Thymus (tissue), 11 donors: Measurements from ENCODE around the gene PNKP. TPM values are rescaled to one million over a fixed set of nuclear protein-coding genes. Genes with fewer than 3 reads are reported as not detected.

Experiments
- DNase-seq, 9 donors: peaks; one replicate each; pipeline ENCODE4 v3.0.0-alpha.2; 2013; ENCODE audit warnings: low spot score in 9 of 9, low read depth in 6 of 9, missing footprints in 1 of 9
- H3K27ac ChIP-seq, 2 donors: one replicate each; pipeline ENCODE4 v1.5.1; 2013; ENCODE audit warnings: control low read depth in 1 of 2, low read depth in 1 of 2, low read length in 1 of 2, mild to moderate bottlenecking in 1 of 2, moderate library complexity in 1 of 2
- H3K27me3 ChIP-seq, 2 donors: one replicate each; pipeline ENCODE4 v1.5.1; 2013; ENCODE audit warnings: low read length in 1 of 2; ENCODE audit not compliant: control insufficient read depth in 2 of 2, insufficient read depth in 1 of 2
- H3K36me3 ChIP-seq, 2 donors: one replicate each; pipeline ENCODE4 v1.5.1; 2013; ENCODE audit warnings: low read length in 1 of 2, mild to moderate bottlenecking in 1 of 2, moderate library complexity in 1 of 2; ENCODE audit not compliant: control insufficient read depth in 2 of 2, insufficient read depth in 2 of 2
- H3K4me1 ChIP-seq, 2 donors: one replicate each; pipeline ENCODE4 v1.5.1; 2013; ENCODE audit warnings: low read length in 2 of 2; ENCODE audit not compliant: control insufficient read depth in 2 of 2, insufficient read depth in 2 of 2
- H3K4me3 ChIP-seq, 2 donors: one replicate each; pipeline ENCODE4 v1.5.1; 2013; ENCODE audit warnings: low read length in 2 of 2, control low read depth in 1 of 2, mild to moderate bottlenecking in 1 of 2
- H3K9me3 ChIP-seq, 2 donors: one replicate each; pipeline ENCODE4 v1.5.1; 2013; ENCODE audit warnings: low read length in 1 of 2, mild to moderate bottlenecking in 1 of 2; ENCODE audit not compliant: control insufficient read depth in 2 of 2, insufficient read depth in 1 of 2
- WGBS: extraction: QIAGEN DNeasy Blood & Tissue Kit; methylation state at CpG from one replicate; pipeline ENCODE4 v1.1.7; 2013; 5-methylcytosine and 5-hydroxymethylcytosine counted together
- polyA plus RNA-seq: library from polyadenylated mRNA; stranded (reverse); fragments of 200-250 nt; gene quantifications from one replicate; pipeline ENCODE4 v1.2.3, GENCODE V29; 2013
- total RNA-seq: library from RNA; stranded (reverse); fragments of 120-200 nt; gene quantifications from one replicate; pipeline ENCODE4 v1.2.4, GENCODE V29; 2013
- donor health status: healthy.

Gene PNKP
- total and polyA plus RNA-seq, 2 donors = 28.4 to 85.3 TPM

- no peak for DNase-seq
- peaks cover 0 to 3% of the 10 kb centered on the region in 2 donors for H3K36me3 ChIP-seq
- H3K27ac ChIP-seq = no peak overlapping the region
- H3K4me3 ChIP-seq = no peak overlapping the region
- WGBS = 95% methylated on average over 17 of the region's 17 CpGs
- H3K27me3 ChIP-seq = peaks cover 6 to 54% of the 10 kb centered on the region in 2 donors
- H3K4me1 ChIP-seq = peaks cover 4 to 12% of the 10 kb centered on the region in 2 donors
- H3K9me3 ChIP-seq = no peaks in the 10 kb centered on the region
These were observed 24.0 kb upstream of the PNKP start for GRCh38 chr19:49891393-49891792.

- Histone ChIP-seq H3K4me1 (peaks cover 4 to 10% of the 10 kb centered on the region in 2 donors), H3K27ac (no peak overlapping the region), H3K36me3 (peaks cover 0 to 4% of the 10 kb centered on the region in 2 donors), H3K27me3 (peaks cover 6 to 47% of the 10 kb centered on the region in 2 donors), H3K9me3 (no peaks in the 10 kb centered on the region), H3K4me3 (peak overlapping the region; percentile 26 to 44)
- DNase-seq = peak in 3 of 9 donors; percentile 26 to 61 (median 56)
- WGBS = 27% methylated on average over 69 of the region's 69 CpGs
These were observed 23.3 kb upstream of the PNKP start for GRCh38 chr19:49890349-49891311.

- H3K27me3 ChIP-seq = peaks cover 6 to 41% of the 10 kb centered on the region in 2 donors
- peak overlapping the region; percentile 26 to 44 for H3K4me3 ChIP-seq
- no peaks in the 10 kb centered on the region for H3K9me3 ChIP-seq
- H3K27ac ChIP-seq = no peak overlapping the region
- H3K4me1 ChIP-seq = peaks cover 4 to 10% of the 10 kb centered on the region in 2 donors
- H3K36me3 ChIP-seq = peaks cover 3 to 9% of the 10 kb centered on the region in 2 donors
- 26% methylated on average over 71 of the region's 71 CpGs for WGBS
- peak in 6 of 9 donors; percentile 51 to 87 (median 79) for DNase-seq
These were observed 22.4 kb upstream of the PNKP start for GRCh38 chr19:49889687-49890348.

GRCh38 chr19:49889038-49889686, 21.8 kb upstream of the PNKP start:
- Histone ChIP-seq H3K27ac (no peak overlapping the region), H3K36me3 (peaks cover 10 to 16% of the 10 kb centered on the region in 2 donors), H3K4me1 (peaks cover 4 to 10% of the 10 kb centered on the region in 2 donors), H3K4me3 (no peak overlapping the region), H3K27me3 (peaks cover 6 to 39% of the 10 kb centered on the region in 2 donors), H3K9me3 (no peaks in the 10 kb centered on the region)
- no peak for DNase-seq
- WGBS = 95% methylated on average over 23 of the region's 23 CpGs

GRCh38 chr19:49888510-49888824, 21.1 kb upstream of the PNKP start:
- Histone ChIP-seq H3K27me3 (peaks cover 6 to 38% of the 10 kb centered on the region in 2 donors), H3K9me3 (no peaks in the 10 kb centered on the region), H3K36me3 (peaks cover 17 to 22% of the 10 kb centered on the region in 2 donors), H3K27ac (no peak overlapping the region), H3K4me1 (peaks cover 4 to 10% of the 10 kb centered on the region in 2 donors), H3K4me3 (no peak overlapping the region)
- WGBS = 83% methylated on average over 18 of the region's 18 CpGs
- no peak for DNase-seq

- Histone ChIP-seq H3K27ac (no peak overlapping the region), H3K27me3 (peaks cover 6 to 34% of the 10 kb centered on the region in 2 donors), H3K4me1 (peaks cover 4 to 10% of the 10 kb centered on the region in 2 donors), H3K9me3 (peaks cover 2 to 3% of the 10 kb centered on the region in 2 donors), H3K36me3 (peaks cover 23 to 28% of the 10 kb centered on the region in 2 donors), H3K4me3 (no peak overlapping the region)
- 86% methylated on average over 54 of the region's 54 CpGs for WGBS
- DNase-seq = no peak
These were observed 20.5 kb upstream of the PNKP start for GRCh38 chr19:49887665-49888509.

GRCh38 chr19:49887037-49887664, 19.8 kb upstream of the PNKP start:
- no peak overlapping the region for H3K4me3 ChIP-seq
- no peak for DNase-seq
- H3K27ac ChIP-seq = no peak overlapping the region
- WGBS = 91% methylated on average over 23 of the region's 23 CpGs
- peaks cover 4 to 10% of the 10 kb centered on the region in 2 donors for H3K4me1 ChIP-seq
- peaks cover 30 to 36% of the 10 kb centered on the region in 2 donors for H3K36me3 ChIP-seq
- peaks cover 3 to 8% of the 10 kb centered on the region in 2 donors for H3K9me3 ChIP-seq
- peaks cover 6 to 34% of the 10 kb centered on the region in 2 donors for H3K27me3 ChIP-seq

GRCh38 chr19:49884760-49885159, 17.4 kb upstream of the PNKP start:
- DNase-seq = no peak
- Histone ChIP-seq H3K27me3 (peaks cover 0 to 13% of the 10 kb centered on the region in 2 donors), H3K27ac (no peak overlapping the region), H3K9me3 (peaks cover 3 to 8% of the 10 kb centered on the region in 2 donors), H3K36me3 (peaks cover 53 to 58% of the 10 kb centered on the region in 2 donors), H3K4me3 (no peak overlapping the region), H3K4me1 (peaks cover 0 to 2% of the 10 kb centered on the region in 2 donors)
- WGBS = 97% methylated on average over 3 of the region's 3 CpGs
